Keratinocyte (primary cell): Measurements from ENCODE around the gene ZCCHC7. TPM values are rescaled to one million over a fixed set of nuclear protein-coding genes. Genes with fewer than 3 reads are reported as not detected.
A peak's percentile ranks its signal among the peaks of the same experiment; 100 is the strongest.

Source experiments
- DNase-seq: peaks from one replicate; pipeline ENCODE4 v3.0.0-alpha.2; 2011; ENCODE audit warnings: low read depth, missing footprints, low spot score
- FAIRE-seq: peaks from 2 replicates; lab custom pipeline; 2011; peaks lifted over from hg19 to GRCh38; lab: Jason Lieb, UNC
- H2AFZ ChIP-seq: 2 replicates; pipeline ENCODE4 v1.6.0; 2012; ENCODE audit warnings: low read length, control low read depth, inconsistent platforms; ENCODE audit not compliant: control insufficient read depth
- H3K27ac ChIP-seq: 2 replicates; pipeline ENCODE4 v1.5.1; 2011; ENCODE audit warnings: low read length; ENCODE audit not compliant: control insufficient read depth, insufficient read depth
- H3K27me3 ChIP-seq: 3 replicates; pipeline ENCODE4 v1.6.0; 2011; ENCODE audit warnings: low read length; ENCODE audit not compliant: control insufficient read depth, insufficient read depth; ENCODE audit errors: extremely low read depth
- H3K36me3 ChIP-seq, 2 experiments: 2 replicates in 1 of 2; 3 replicates in 1 of 2; pipeline ENCODE4 v1.5.1; 2011; ENCODE audit warnings: low read length in 2 of 2, mild to moderate bottlenecking in 1 of 2; ENCODE audit not compliant: control insufficient read depth in 2 of 2, insufficient read depth in 2 of 2; ENCODE audit errors: extremely low read depth in 1 of 2
- H3K4me1 ChIP-seq: 3 replicates; pipeline ENCODE4 v1.5.1; 2011; ENCODE audit warnings: low read length; ENCODE audit not compliant: control insufficient read depth, insufficient read depth; ENCODE audit errors: extremely low read depth
- H3K4me2 ChIP-seq: 3 replicates; pipeline ENCODE4 v1.6.0; 2011; ENCODE audit warnings: low read depth, low read length; ENCODE audit not compliant: control insufficient read depth, insufficient read depth; ENCODE audit errors: extremely low read depth
- H3K4me3 ChIP-seq, 3 experiments: fragments of 200-600 bp in 1 of 3; sonication (generic) in 1 of 3; 2 replicates in 2 of 3; 3 replicates in 1 of 3; pipeline ENCODE4 v1.5.1; 2011 to 2016; ENCODE audit warnings: low read length in 3 of 3, mild to moderate bottlenecking in 3 of 3, control low read depth in 2 of 3, inconsistent platforms in 1 of 3, low read depth in 1 of 3, mixed read lengths in 1 of 3, mixed run types in 1 of 3, moderate library complexity in 1 of 3; ENCODE audit not compliant: control insufficient read depth in 2 of 3, insufficient read depth in 2 of 3; ENCODE audit errors: extremely low read depth in 1 of 3
- H3K79me2 ChIP-seq: 2 replicates; pipeline ENCODE4 v1.6.0; 2012; ENCODE audit warnings: low read length; ENCODE audit not compliant: control insufficient read depth, insufficient read depth
- H3K9ac ChIP-seq: 3 replicates; pipeline ENCODE4 v1.6.0; 2011; ENCODE audit warnings: low read length; ENCODE audit not compliant: control insufficient read depth, insufficient read depth; ENCODE audit errors: extremely low read depth
- H3K9me1 ChIP-seq: 3 replicates; pipeline ENCODE4 v1.6.0; 2011; ENCODE audit warnings: low read length; ENCODE audit not compliant: control insufficient read depth, insufficient read depth; ENCODE audit errors: extremely low read depth
- H3K9me3 ChIP-seq: 2 replicates; pipeline ENCODE4 v1.5.1; 2012; ENCODE audit warnings: low read depth, low read length; ENCODE audit not compliant: control insufficient read depth
- H4K20me1 ChIP-seq: 3 replicates; pipeline ENCODE4 v1.6.0; 2011; ENCODE audit warnings: low read length; ENCODE audit not compliant: control insufficient read depth, insufficient read depth; ENCODE audit errors: extremely low read depth
- CTCF ChIP-seq, 3 experiments: IDR thresholded peaks in 1 of 3; conservative IDR thresholded peaks in 1 of 3; optimal IDR thresholded peaks in 1 of 3; 2 replicates in 2 of 3; 3 replicates in 1 of 3; pipeline versions ENCODE3 to v1.5.1; 2011; ENCODE audit warnings: low read length in 3 of 3, mild to moderate bottlenecking in 3 of 3, moderate library complexity in 2 of 3, control low read depth in 1 of 3, inconsistent platforms in 1 of 3; ENCODE audit not compliant: insufficient read depth in 2 of 3; ENCODE audit errors: extremely low read depth in 1 of 3
- EZH2 ChIP-seq: IDR thresholded peaks from one replicate; pipeline ENCODE4 v1.6.1; 2012; ENCODE audit warnings: inconsistent platforms, mild to moderate bottlenecking, low read length, moderate library complexity
- dilution Hi-C: fragments of 300-500 bp; cut with MboI; formaldehyde crosslinking; loops from one replicate; pipeline ENCODE4 v1.7.0; 2020; ENCODE audit warnings: low sequenced_read_pairs; ENCODE audit not compliant: extremely low pct_ligation_motif_present
- polyA plus RNA-seq, 5 experiments: library from polyadenylated mRNA; depleted of rRNA in 3 of 5; stranded (reverse) in 3 of 5; stranded (forward) in 1 of 5; unstranded in 1 of 5; fragments of >200 nt; gene quantifications; 1 replicate in 1 of 5; 2 replicates in 3 of 5; 3 replicates in 1 of 5; pipeline versions ENCODE4 v1.2.1 to v1.2.3, GENCODE V29; 2011 to 2012; ENCODE audit warnings: missing spikeins in 2 of 5, low read depth in 1 of 5, low replicate concordance in 1 of 5

ZCCHC7 gene
- polyA plus RNA-seq, 1 donor (not counting 4 experiments of a cell fraction or from before 2014, with no cell fraction given): 16.5 TPM

- no peaks in the 10 kb centered on the region for H3K36me3 ChIP-seq
- H3K9me3 ChIP-seq: no peaks in the 10 kb centered on the region
- H3K27me3 ChIP-seq: no peaks in the 10 kb centered on the region
- H3K9ac ChIP-seq: no peak overlapping the region
- H4K20me1 ChIP-seq: no peaks in the 10 kb centered on the region
- H2AFZ ChIP-seq: no peak overlapping the region
- no peak overlapping the region for H3K4me2 ChIP-seq
- DNase-seq (no peak), FAIRE-seq (peak; percentile 32)
- H3K9me1 ChIP-seq: no peaks in the 10 kb centered on the region
- TF ChIP-seq CTCF (optimal IDR thresholded peaks at IDR 0.05 in 1 of 3, IDR thresholded peaks at IDR 0.05 in 1 of 3, conservative IDR thresholded peaks at IDR 0.05 in 1 of 3; ENCODE audit: extremely low read depth in 1 of 3, insufficient read depth in 2 of 3, low read length in 3 of 3) (peak in 1 of 3 experiments; percentile 33), EZH2 (no peak)
- dilution Hi-C loops: no loop called here
- no peaks in the 10 kb centered on the region for H3K4me1 ChIP-seq
- H3K79me2 ChIP-seq: no peaks in the 10 kb centered on the region
- H3K4me3 ChIP-seq: no peak overlapping the region
- H3K27ac ChIP-seq: no peak overlapping the region
These were observed 209.2 kb downstream of the ZCCHC7 start for GRCh38 chr9:37329576-37329975.

GRCh38 chr9:37331871-37332270 lies 211.5 kb downstream of the ZCCHC7 start:
- Histone ChIP-seq H3K4me2 (no peak overlapping the region), H3K9ac (no peak overlapping the region), H3K36me3 (no peaks in the 10 kb centered on the region), H3K9me1 (no peaks in the 10 kb centered on the region), H4K20me1 (no peaks in the 10 kb centered on the region), H3K9me3 (no peaks in the 10 kb centered on the region), H3K27ac (no peak overlapping the region), H3K79me2 (no peaks in the 10 kb centered on the region), H3K4me3 (no peak overlapping the region), H3K27me3 (no peaks in the 10 kb centered on the region), H2AFZ (no peak overlapping the region), H3K4me1 (no peaks in the 10 kb centered on the region)
- dilution Hi-C loops: no loop called here
- DNase-seq (no peak), FAIRE-seq (no peak)
- no peak for TF ChIP-seq EZH2
- no peak for TF ChIP-seq CTCF (optimal IDR thresholded peaks at IDR 0.05 in 1 of 3, IDR thresholded peaks at IDR 0.05 in 1 of 3, conservative IDR thresholded peaks at IDR 0.05 in 1 of 3; ENCODE audit: extremely low read depth in 1 of 3, insufficient read depth in 2 of 3, low read length in 3 of 3)
